H1 (cell line): ENCODE results near the gene DDX51. TPM values are rescaled to one million over a fixed set of nuclear protein-coding genes. Genes with fewer than 3 reads are reported as not detected.

ENCODE experiments used
- CTCF ChIA-PET: fragments of 300-600 bp; sonication (Branson Sonifier 250); formaldehyde crosslinking; loops from one replicate; lab custom pipeline; 2021; ENCODE audit not compliant: partially characterized antibody; lab: Charles Lee
- POLR2A ChIA-PET: fragments of 300-600 bp; sonication (Branson Sonifier 250); formaldehyde crosslinking; loops from one replicate; lab custom pipeline; 2021; ENCODE audit warnings: inconsistent platforms; ENCODE audit not compliant: partially characterized antibody; lab: Charles Lee
- DNase-seq, 2 experiments: peaks; one replicate each; pipeline versions ENCODE4 v3.0.0 to v3.0.0-alpha.2; 2010 to 2022; ENCODE audit warnings: low spot score in 2 of 2, low read depth in 1 of 2, mixed read lengths in 1 of 2
- FAIRE-seq: peaks from 2 replicates; lab custom pipeline; 2011; peaks lifted over from hg19 to GRCh38; lab: Jason Lieb, UNC
- H2AFZ ChIP-seq: 2 replicates; pipeline ENCODE4 v1.8.1; 2012; ENCODE audit warnings: low read length, inconsistent platforms
- H2AK5ac ChIP-seq: 2 replicates; pipeline ENCODE4 v1.6.1; 2013; ENCODE audit warnings: low read depth, low read length
- H2BK120ac ChIP-seq: replicated peaks from 2 replicates; pipeline ENCODE3; 2013; ENCODE audit warnings: low read depth, low read length, inconsistent platforms
- H2BK12ac ChIP-seq: 2 replicates; pipeline ENCODE4 v1.6.1; 2013; ENCODE audit warnings: low read depth, low read length
- H2BK15ac ChIP-seq: 2 replicates; pipeline ENCODE4 v1.6.1; 2013; ENCODE audit warnings: low read length
- H2BK20ac ChIP-seq: 2 replicates; pipeline ENCODE4 v1.6.1; 2013; ENCODE audit warnings: low read length
- H2BK5ac ChIP-seq: 2 replicates; pipeline ENCODE4 v1.6.1; 2013; ENCODE audit warnings: low read depth, low read length
- H3K14ac ChIP-seq: 2 replicates; pipeline ENCODE4 v1.6.1; 2013; ENCODE audit warnings: inconsistent platforms; ENCODE audit not compliant: insufficient read length
- H3K18ac ChIP-seq: 2 replicates; pipeline ENCODE4 v1.6.1; 2013; ENCODE audit warnings: low read length; ENCODE audit errors: extremely low read depth
- H3K23ac ChIP-seq: 2 replicates; pipeline ENCODE4 v1.6.1; 2013; ENCODE audit warnings: inconsistent platforms; ENCODE audit not compliant: insufficient read length
- H3K23me2 ChIP-seq: 2 replicates; pipeline ENCODE4 v1.6.1; 2013; ENCODE audit warnings: low read depth, low read length
- H3K27ac ChIP-seq: 2 replicates; pipeline ENCODE4 v1.6.1; 2011; ENCODE audit warnings: low read depth, low read length, inconsistent platforms
- H3K27me3 ChIP-seq, 4 experiments: replicated peaks in 1 of 4; 1 replicate in 1 of 4; 2 replicates in 3 of 4; pipeline versions ENCODE4 v1.6.1 to v1.8.1; 2011 to 2013; ENCODE audit warnings: low read length in 3 of 4, mild to moderate bottlenecking in 3 of 4, inconsistent platforms in 2 of 4, mixed read lengths in 2 of 4, moderate library complexity in 1 of 4; ENCODE audit not compliant: control insufficient read depth in 3 of 4, insufficient read depth in 3 of 4; ENCODE audit errors: extremely low read depth in 1 of 4
- H3K36me3 ChIP-seq, 4 experiments: 2 replicates each; pipeline versions ENCODE4 v1.6.1 to v1.8.1; 2011 to 2013; ENCODE audit warnings: mild to moderate bottlenecking in 4 of 4, low read length in 3 of 4, moderate library complexity in 2 of 4, control low read depth in 1 of 4, inconsistent platforms in 1 of 4; ENCODE audit not compliant: insufficient read depth in 4 of 4, control insufficient read depth in 2 of 4
- H3K4ac ChIP-seq: replicated peaks from 2 replicates; pipeline ENCODE3; 2013; ENCODE audit warnings: low read length, low read depth, mixed read lengths, inconsistent platforms; ENCODE audit not compliant: insufficient read length
- H3K4me1 ChIP-seq, 4 experiments: replicated peaks in 1 of 4; 1 replicate in 1 of 4; 2 replicates in 3 of 4; pipeline versions ENCODE4 v1.6.1 to v1.8.1; 2011 to 2013; ENCODE audit warnings: low read length in 3 of 4, inconsistent platforms in 2 of 4, mixed read lengths in 1 of 4; ENCODE audit not compliant: insufficient read depth in 4 of 4, control insufficient read depth in 3 of 4
- H3K4me2 ChIP-seq, 2 experiments: 2 replicates each; pipeline versions ENCODE4 v1.6.1 to v1.8.1; 2011 to 2013; ENCODE audit warnings: low read depth in 2 of 2, low read length in 2 of 2, control low read depth in 1 of 2, inconsistent platforms in 1 of 2, mild to moderate bottlenecking in 1 of 2; ENCODE audit not compliant: insufficient read depth in 1 of 2
- H3K4me3 ChIP-seq, 4 experiments: fragments of 200-600, 300-600 bp in 1 of 4; sonication (generic), shearing (Covaris generic), sonication (Bioruptor Twin) in 1 of 4; 2 replicates each; pipeline versions ENCODE4 v1.5.1 to v1.8.1; 2011 to 2016; ENCODE audit warnings: low read length in 4 of 4, low read depth in 3 of 4, control low read depth in 2 of 4, inconsistent platforms in 2 of 4, mild to moderate bottlenecking in 2 of 4, mixed read lengths in 1 of 4, moderate library complexity in 1 of 4; ENCODE audit not compliant: insufficient read depth in 2 of 4; ENCODE audit errors: extremely low read depth in 1 of 4
- H3K56ac ChIP-seq: replicated peaks from 2 replicates; pipeline ENCODE3; 2013; ENCODE audit warnings: low read depth, mild to moderate bottlenecking, mixed read lengths, low read length, inconsistent platforms; ENCODE audit not compliant: insufficient read length
- H3K79me1 ChIP-seq: 2 replicates; pipeline ENCODE4 v1.6.1; 2013; ENCODE audit warnings: low read depth, low read length, control low read depth
- H3K79me2 ChIP-seq, 2 experiments: 2 replicates each; pipeline versions ENCODE4 v1.6.1 to v1.8.1; 2012 to 2013; ENCODE audit warnings: low read length in 2 of 2, mild to moderate bottlenecking in 2 of 2, inconsistent platforms in 1 of 2; ENCODE audit not compliant: insufficient read depth in 2 of 2, control insufficient read depth in 1 of 2
- H3K9ac ChIP-seq, 4 experiments: replicated peaks in 1 of 4; 1 replicate in 1 of 4; 2 replicates in 3 of 4; pipeline versions ENCODE4 v1.6.1 to v1.8.1; 2011 to 2013; ENCODE audit warnings: low read depth in 3 of 4, low read length in 3 of 4, control low read depth in 2 of 4, mild to moderate bottlenecking in 2 of 4, moderate library complexity in 2 of 4, inconsistent platforms in 1 of 4; ENCODE audit errors: extremely low read depth in 1 of 4
- H3K9me3 ChIP-seq, 2 experiments: 2 replicates each; pipeline versions ENCODE4 v1.6.1 to v1.8.1; 2012 to 2013; ENCODE audit warnings: mild to moderate bottlenecking in 2 of 2, moderate library complexity in 2 of 2, control low read depth in 1 of 2, inconsistent platforms in 1 of 2, low read depth in 1 of 2, low read length in 1 of 2, mixed read lengths in 1 of 2; ENCODE audit not compliant: insufficient read depth in 2 of 2
- H4K20me1 ChIP-seq, 2 experiments: replicated peaks in 1 of 2; 2 replicates each; pipeline versions ENCODE3 to v1.8.1; 2011 to 2013; ENCODE audit warnings: inconsistent platforms in 2 of 2, low read length in 2 of 2, mild to moderate bottlenecking in 1 of 2; ENCODE audit not compliant: insufficient read depth in 2 of 2, control insufficient read depth in 1 of 2
- H4K5ac ChIP-seq: 2 replicates; pipeline ENCODE4 v1.6.1; 2013; ENCODE audit warnings: low read length, low read depth, mixed read lengths, inconsistent platforms; ENCODE audit not compliant: insufficient read length
- H4K8ac ChIP-seq: 2 replicates; pipeline ENCODE4 v1.8.0; 2013; ENCODE audit warnings: mild to moderate bottlenecking, moderate library complexity, low read length, inconsistent platforms; ENCODE audit not compliant: insufficient read depth; ENCODE audit errors: extremely low read depth
- H4K91ac ChIP-seq: replicated peaks from 2 replicates; pipeline ENCODE3; 2013; ENCODE audit warnings: low read length, mixed read lengths, inconsistent platforms; ENCODE audit not compliant: insufficient read length
- RFX5 ChIP-seq: IDR thresholded peaks from 2 replicates; pipeline ENCODE4 v1.6.1; 2011; ENCODE audit warnings: low read depth, low read length, improper control_type of control experiment, borderline replicate concordance
- WGBS, 2 experiments: shearing (Covaris generic) in 1 of 2; methylation state at CpG; one replicate each; pipeline versions ENCODE4 v1.1.6 to v1.1.7; 2013 to 2015; ENCODE audit warnings: low lambda C conversion rate in 2 of 2, mixed read lengths in 2 of 2, inconsistent platforms in 1 of 2, low coverage in 1 of 2, missing lambda C conversion rate in 1 of 2; ENCODE audit not compliant: insufficient replicate concordance in 2 of 2, insufficient coverage in 1 of 2, insufficient read length in 1 of 2; ENCODE audit errors: extremely low coverage in 1 of 2, missing lambda C conversion rate in 1 of 2; 5-methylcytosine and 5-hydroxymethylcytosine counted together
- polyA plus RNA-seq, 7 experiments: library from polyadenylated mRNA; depleted of rRNA in 3 of 7; stranded (reverse) in 5 of 7; unstranded in 2 of 7; fragments of >200 nt in 5 of 7; fragments of 200-250 nt in 2 of 7; gene quantifications; 1 replicate in 5 of 7; 2 replicates in 1 of 7; 4 replicates in 1 of 7; pipeline versions ENCODE4 v1.2.1 to v1.2.3, GENCODE V29; 2011 to 2013; ENCODE audit warnings: missing spikeins in 2 of 7, mixed read lengths in 2 of 7
- total RNA-seq: library from RNA; stranded (reverse); fragmentation: NEBNext Ultra II Directional; extraction: Animal tissue kit (Norgen Biotek cat#: 25700); gene quantifications from 2 replicates; pipeline ENCODE4 v1.2.1, GENCODE V29; 2021
- TF ChIP-seq, protein P1 (sequence below): IDR thresholded peaks from 2 replicates; pipeline ENCODE4 v1.6.1; 2012; ENCODE audit warnings: inconsistent platforms

The DDX51 gene
- total and polyA plus RNA-seq, 2 of the 8 experiments (the other 6 are each of a cell fraction or from before 2014, with no cell fraction given): 11.2 to 24.4 TPM

DNA sequence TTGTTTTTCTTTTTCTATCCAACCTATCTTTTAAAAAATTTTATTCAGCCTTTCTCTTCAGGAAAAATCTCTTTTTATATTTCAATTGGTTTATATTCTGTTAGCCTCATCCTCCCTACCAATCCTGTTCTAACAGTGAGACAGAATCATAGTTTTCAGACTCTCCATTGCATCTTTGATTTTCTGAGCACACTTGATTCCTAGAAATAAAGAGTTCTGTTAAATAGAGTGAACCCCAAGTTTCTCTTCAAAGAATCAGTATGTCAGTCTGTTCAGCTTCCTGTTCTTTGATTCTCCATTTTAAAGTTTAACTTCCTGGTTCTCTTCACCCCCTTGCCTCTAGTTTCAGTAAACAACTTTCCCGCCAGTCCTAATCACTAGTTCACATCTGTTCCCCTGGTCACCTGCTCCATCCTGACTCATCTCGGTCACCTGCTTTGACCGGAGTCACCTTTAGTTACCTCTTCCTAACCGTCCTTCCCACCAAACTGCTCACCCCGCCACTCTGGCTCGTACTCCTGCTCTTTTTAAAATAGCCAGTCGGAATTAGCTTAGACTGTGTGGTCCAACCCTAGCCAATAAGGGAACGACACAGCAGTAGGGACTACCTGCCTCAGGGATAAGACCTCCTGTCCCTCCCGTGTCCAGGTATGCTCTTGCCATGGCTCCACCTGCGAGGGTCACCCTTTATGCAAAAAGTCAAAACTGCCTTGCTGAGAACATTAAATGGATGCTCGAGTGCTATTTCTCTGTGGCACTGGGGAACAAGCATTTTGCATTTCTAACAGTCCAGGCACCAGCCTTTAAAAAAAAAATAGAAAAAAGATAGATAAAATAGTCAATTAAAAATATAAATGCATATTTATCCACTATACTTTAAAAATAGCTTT, 48.4 kb downstream of the DDX51 start:
- 85% methylated on average over 11 of the region's 11 CpGs; no CpG with 5 or more reads in 1 of the 2 experiments for WGBS, 2 experiments
- Histone ChIP-seq H3K27me3 (no peaks in the 10 kb centered on the region), H2AFZ (no peak overlapping the region), H4K5ac (no peak overlapping the region), H3K4me3 (no peak overlapping the region), H3K27ac (no peak overlapping the region), H2AK5ac (no peak overlapping the region; the same call in 1 of the 2 replicates), H3K23ac (no peak overlapping the region), H3K9ac (no peak overlapping the region), H3K18ac (no peak overlapping the region), H4K91ac (no peak overlapping the region), H3K56ac (no peak overlapping the region), H3K79me1 (no peaks in the 10 kb centered on the region), H3K4me1 (peaks cover 0 to 4% (median 1%) of the 10 kb centered on the region in 4 experiments; a peak in 3 of 7 replicates), H3K9me3 (peaks cover 0 to 4% of the 10 kb centered on the region in 2 experiments; a peak in 1 of 4 replicates), H2BK5ac (no peak overlapping the region), H3K4me2 (no peak overlapping the region), H4K20me1 (peaks cover 7 to 8% of the 10 kb centered on the region in 2 experiments), H3K36me3 (peaks cover 0 to 9% (median 4%) of the 10 kb centered on the region in 4 experiments; a peak in 4 of 8 replicates), H3K14ac (no peak overlapping the region), H2BK15ac (no peak overlapping the region), H2BK20ac (no peak overlapping the region), H2BK120ac (no peak overlapping the region), H3K23me2 (no peaks in the 10 kb centered on the region), H2BK12ac (no peak overlapping the region), H3K79me2 (peaks cover 0 to 22% of the 10 kb centered on the region in 2 experiments; a peak in 1 of 4 replicates), H4K8ac (no peak overlapping the region; the same call in 1 of the 2 replicates), H3K4ac (no peak overlapping the region)
- DNase-seq (no peak), FAIRE-seq (no peak)
- TF ChIP-seq RFX5: no peak
- TF ChIP-seq, protein P1, sequence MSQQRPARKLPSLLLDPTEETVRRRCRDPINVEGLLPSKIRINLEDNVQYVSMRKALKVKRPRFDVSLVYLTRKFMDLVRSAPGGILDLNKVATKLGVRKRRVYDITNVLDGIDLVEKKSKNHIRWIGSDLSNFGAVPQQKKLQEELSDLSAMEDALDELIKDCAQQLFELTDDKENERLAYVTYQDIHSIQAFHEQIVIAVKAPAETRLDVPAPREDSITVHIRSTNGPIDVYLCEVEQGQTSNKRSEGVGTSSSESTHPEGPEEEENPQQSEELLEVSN: no peak
- CTCF ChIA-PET: interaction anchor here (0.7 kb wide), 1 partner anchor 618 kb away, joined by 3 read pairs; no protein-coding TSS in a partner anchor
- POLR2A ChIA-PET: interaction anchor here (0.5 to 1.2 kb wide), 2 partner anchors 12 to 278 kb away, joined by 3 read pairs; no protein-coding TSS in a partner anchor
